Neuronal stem cell (in vitro differentiated cells): ENCODE results near the gene POLR3G.

Experiments used
- DNase-seq: peaks from one replicate; pipeline ENCODE4 v3.0.0-alpha.2; 2013; ENCODE audit warnings: low spot score
- H2AFZ ChIP-seq: one replicate; pipeline ENCODE4 v1.6.1; 2013; ENCODE audit warnings: mild to moderate bottlenecking, low read length, inconsistent platforms
- H2AK5ac ChIP-seq: 2 replicates; pipeline ENCODE4 v1.6.1; 2013; ENCODE audit warnings: low read depth, mild to moderate bottlenecking, inconsistent platforms, low read length, moderate library complexity, mixed read lengths
- H2BK120ac ChIP-seq: 2 replicates; pipeline ENCODE4 v1.6.1; 2013; ENCODE audit warnings: low read depth, mild to moderate bottlenecking, inconsistent platforms, low read length, moderate library complexity, mixed read lengths
- H2BK12ac ChIP-seq: one replicate; pipeline ENCODE4 v1.6.1; 2013; ENCODE audit warnings: low read length, inconsistent platforms
- H2BK15ac ChIP-seq: 2 replicates; pipeline ENCODE4 v1.6.1; 2013; ENCODE audit warnings: mild to moderate bottlenecking, low read length, inconsistent platforms, mixed read lengths
- H2BK5ac ChIP-seq: one replicate; pipeline ENCODE4 v1.6.1; 2013; ENCODE audit warnings: inconsistent platforms, mild to moderate bottlenecking, low read length, moderate library complexity
- H3K14ac ChIP-seq: one replicate; pipeline ENCODE4 v1.6.1; 2013; ENCODE audit warnings: low read length, inconsistent platforms
- H3K18ac ChIP-seq: 2 replicates; pipeline ENCODE4 v1.6.1; 2013; ENCODE audit warnings: low read length, inconsistent platforms
- H3K23ac ChIP-seq: 2 replicates; pipeline ENCODE4 v1.6.1; 2013; ENCODE audit warnings: low read depth, mild to moderate bottlenecking, mixed read lengths, low read length, inconsistent platforms; ENCODE audit not compliant: poor library complexity
- H3K27ac ChIP-seq: replicated peaks from 3 replicates; pipeline ENCODE4 v1.5.1; 2013; ENCODE audit warnings: low read length, inconsistent platforms
- H3K27me3 ChIP-seq, 3 experiments: 2 replicates each; pipeline ENCODE4 v1.6.1; 2013; ENCODE audit warnings: low read length in 3 of 3, mild to moderate bottlenecking in 2 of 3, inconsistent platforms in 1 of 3, low read depth in 1 of 3, mixed read lengths in 1 of 3, moderate library complexity in 1 of 3; ENCODE audit not compliant: control insufficient read depth in 3 of 3, insufficient read depth in 3 of 3
- H3K36me3 ChIP-seq, 2 donors: replicated peaks in 1 of 2; 2 replicates each; pipeline ENCODE4 v1.6.1; 2013; ENCODE audit warnings: low read length in 2 of 2; ENCODE audit not compliant: control insufficient read depth in 2 of 2, insufficient read depth in 2 of 2
- H3K4ac ChIP-seq: 2 replicates; pipeline ENCODE4 v1.6.1; 2013; ENCODE audit warnings: inconsistent platforms, mild to moderate bottlenecking, low read length, moderate library complexity
- H3K4me1 ChIP-seq, 2 donors: 1 replicate in 1 of 2; 2 replicates in 1 of 2; pipeline ENCODE4 v1.6.1; 2013; ENCODE audit warnings: low read length in 2 of 2, low read depth in 1 of 2; ENCODE audit not compliant: control insufficient read depth in 2 of 2, insufficient read depth in 1 of 2
- H3K4me2 ChIP-seq: one replicate; pipeline ENCODE4 v1.6.1; 2013; ENCODE audit warnings: mild to moderate bottlenecking, low read length, inconsistent platforms; ENCODE audit not compliant: insufficient read depth, poor library complexity, severe bottlenecking
- H3K4me3 ChIP-seq, 2 donors: 2 replicates each; pipeline ENCODE4 v1.5.1; 2013; ENCODE audit warnings: low read length in 2 of 2, mild to moderate bottlenecking in 2 of 2, inconsistent platforms in 1 of 2, moderate library complexity in 1 of 2
- H3K79me1 ChIP-seq: one replicate; pipeline ENCODE4 v1.6.1; 2013; ENCODE audit warnings: low read depth, mild to moderate bottlenecking, inconsistent platforms, low read length, moderate library complexity
- H3K9ac ChIP-seq: one replicate; pipeline ENCODE4 v1.6.1; 2013; ENCODE audit warnings: mild to moderate bottlenecking, low read depth, low read length, inconsistent platforms; ENCODE audit not compliant: poor library complexity
- H3K9me3 ChIP-seq, 2 donors: replicated peaks in 1 of 2; 2 replicates each; pipeline versions ENCODE3 to v1.6.1; 2013; ENCODE audit warnings: low read length in 2 of 2, mild to moderate bottlenecking in 2 of 2, inconsistent platforms in 1 of 2, low read depth in 1 of 2, mixed read lengths in 1 of 2, moderate library complexity in 1 of 2; ENCODE audit not compliant: control insufficient read depth in 2 of 2, insufficient read depth in 1 of 2
- H4K8ac ChIP-seq: one replicate; pipeline ENCODE4 v1.6.1; 2013; ENCODE audit warnings: low read depth, mild to moderate bottlenecking, inconsistent platforms, low read length, moderate library complexity
- H4K91ac ChIP-seq: one replicate; pipeline ENCODE4 v1.6.1; 2013; ENCODE audit warnings: low read length, low read depth, mild to moderate bottlenecking, inconsistent platforms; ENCODE audit not compliant: poor library complexity
- WGBS, 2 donors: extraction: QIAGEN DNeasy Blood & Tissue Kit; methylation state at CpG; one replicate each; pipeline ENCODE4 v1.1.7; 2013; ENCODE audit warnings: missing lambda C conversion rate in 2 of 2, mixed read lengths in 1 of 2; ENCODE audit not compliant: insufficient read length in 2 of 2, insufficient replicate concordance in 1 of 2; ENCODE audit errors: extremely low coverage in 2 of 2; 5-methylcytosine and 5-hydroxymethylcytosine counted together

Gene POLR3G

DNA sequence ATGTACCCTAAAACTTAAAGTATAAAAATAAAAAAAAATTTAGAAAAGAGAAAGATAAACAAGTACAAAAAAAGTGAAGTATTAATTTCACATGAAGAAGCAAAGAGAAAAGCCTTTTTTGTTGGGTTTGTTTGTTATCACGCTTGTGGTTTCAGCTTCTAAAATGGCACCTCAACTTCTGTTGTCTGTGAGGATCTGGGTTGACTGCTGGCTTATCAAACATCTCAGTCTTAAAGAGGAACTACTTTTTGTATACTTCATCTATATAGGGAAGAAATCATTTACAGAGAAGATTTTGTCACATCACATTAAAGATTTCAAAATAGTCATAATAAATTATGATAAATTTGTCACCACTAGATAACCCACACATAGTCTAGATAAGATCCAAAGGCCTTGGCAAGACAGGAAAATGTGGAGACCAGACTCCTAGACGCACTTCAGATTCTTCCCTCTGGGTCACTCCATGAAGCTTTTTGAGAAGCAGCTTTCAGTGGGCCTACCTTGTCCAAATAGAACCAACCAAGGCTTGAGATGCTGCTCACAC is 75.1 kb downstream of the POLR3G start:
- Histone ChIP-seq H2BK15ac (no peak overlapping the region), H4K8ac (no peak overlapping the region), H3K27ac (no peak overlapping the region), H2BK120ac (no peak overlapping the region), H3K4me3 (no peak overlapping the region), H2AK5ac (no peak overlapping the region), H3K4ac (no peak overlapping the region), H3K18ac (no peak overlapping the region), H3K4me2 (no peak overlapping the region), H3K79me1 (no peaks in the 10 kb centered on the region), H3K9me3 (no peaks in the 10 kb centered on the region), H3K36me3 (no peaks in the 10 kb centered on the region), H3K23ac (no peak overlapping the region), H2BK5ac (no peak overlapping the region), H4K91ac (no peak overlapping the region), H3K14ac (no peak overlapping the region), H3K9ac (no peak overlapping the region), H2BK12ac (no peak overlapping the region), H2AFZ (no peak overlapping the region), H3K4me1 (peaks cover 2 to 36% of the 10 kb centered on the region in 2 donors), H3K27me3 (no peaks in the 10 kb centered on the region)
- no CpG with 5 or more reads among the region's 2 CpGs for WGBS, 2 donors
- DNase-seq, result no peak

DNA sequence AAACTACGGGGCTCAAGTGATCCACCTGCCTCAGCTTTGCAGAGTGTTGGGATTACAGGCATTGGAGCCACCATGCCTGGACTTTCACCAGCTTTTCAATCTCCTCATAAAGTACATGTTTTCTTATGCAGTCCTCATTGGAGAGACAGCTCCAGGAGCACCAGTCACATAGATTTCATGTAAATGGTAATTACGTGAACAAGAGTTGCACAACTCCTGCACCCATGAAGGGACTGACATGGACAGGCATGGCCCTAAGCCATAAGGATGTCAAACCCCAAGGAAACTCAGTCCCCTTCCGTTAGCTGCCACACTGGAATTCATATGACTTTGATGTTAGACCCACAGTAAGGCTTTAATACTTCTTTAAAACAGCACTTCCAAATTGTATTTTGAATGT is 76.3 kb downstream of the POLR3G start:
- WGBS, 2 donors, result no CpG with 5 or more reads among the region's 3 CpGs
- no peak overlapping the region for H3K4me2 ChIP-seq

DNA sequence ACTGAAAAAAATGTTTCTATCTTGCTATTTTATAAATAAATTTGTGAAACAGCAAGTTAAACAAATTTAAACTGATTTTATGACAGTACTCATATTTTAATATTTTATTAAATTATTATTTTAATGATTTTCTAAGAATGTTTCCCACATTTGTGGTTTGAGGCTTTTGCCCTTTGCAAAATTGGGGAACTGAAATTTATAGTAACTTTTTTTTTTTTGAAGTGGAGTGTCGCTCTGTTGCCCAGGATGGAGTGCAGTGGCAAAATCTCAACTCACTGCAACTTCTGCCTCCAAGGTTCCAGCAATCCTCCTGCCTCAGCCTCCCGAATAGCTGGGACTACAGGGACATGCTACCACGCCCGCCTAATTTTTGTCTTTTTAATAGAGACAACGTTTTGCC is 76.7 kb downstream of the POLR3G start:
- H3K18ac ChIP-seq, result no peak overlapping the region
- H2BK120ac ChIP-seq, result no peak overlapping the region
- no peaks in the 10 kb centered on the region for H3K9me3 ChIP-seq
- H3K4me1 ChIP-seq, result peaks cover 2 to 34% of the 10 kb centered on the region in 2 donors
- H3K9ac ChIP-seq, result no peak overlapping the region
- no CpG with 5 or more reads among the region's 5 CpGs for WGBS, 2 donors
- H2BK12ac ChIP-seq, result no peak overlapping the region
- H2AK5ac ChIP-seq, result no peak overlapping the region
- H3K79me1 ChIP-seq, result no peaks in the 10 kb centered on the region
- no peak for DNase-seq
- H2BK5ac ChIP-seq, result no peak overlapping the region
- no peaks in the 10 kb centered on the region for H3K27me3 ChIP-seq
- H4K8ac ChIP-seq, result no peak overlapping the region
- no peak overlapping the region for H4K91ac ChIP-seq
- no peak overlapping the region for H3K14ac ChIP-seq
- no peak overlapping the region for H3K4me2 ChIP-seq
- H3K4ac ChIP-seq, result no peak overlapping the region
- H3K23ac ChIP-seq, result no peak overlapping the region
- no peaks in the 10 kb centered on the region for H3K36me3 ChIP-seq
- no peak overlapping the region for H3K27ac ChIP-seq
- H2AFZ ChIP-seq, result no peak overlapping the region
- no peak overlapping the region for H3K4me3 ChIP-seq
- H2BK15ac ChIP-seq, result no peak overlapping the region

More for the DNA sequence above, 76.3 kb downstream of the POLR3G start:
- DNase-seq, result no peak
- Histone ChIP-seq H3K14ac (no peak overlapping the region), H4K8ac (no peak overlapping the region), H3K23ac (no peak overlapping the region), H3K4me3 (no peak overlapping the region), H3K79me1 (no peaks in the 10 kb centered on the region), H2BK12ac (no peak overlapping the region), H3K27ac (no peak overlapping the region), H2BK15ac (no peak overlapping the region), H2AK5ac (no peak overlapping the region), H3K4ac (no peak overlapping the region), H3K9ac (no peak overlapping the region), H3K36me3 (no peaks in the 10 kb centered on the region), H4K91ac (no peak overlapping the region), H3K4me1 (peaks cover 2 to 37% of the 10 kb centered on the region in 2 donors), H3K9me3 (no peaks in the 10 kb centered on the region), H3K18ac (no peak overlapping the region), H2AFZ (no peak overlapping the region), H2BK5ac (no peak overlapping the region), H2BK120ac (no peak overlapping the region), H3K27me3 (no peaks in the 10 kb centered on the region)

DNA sequence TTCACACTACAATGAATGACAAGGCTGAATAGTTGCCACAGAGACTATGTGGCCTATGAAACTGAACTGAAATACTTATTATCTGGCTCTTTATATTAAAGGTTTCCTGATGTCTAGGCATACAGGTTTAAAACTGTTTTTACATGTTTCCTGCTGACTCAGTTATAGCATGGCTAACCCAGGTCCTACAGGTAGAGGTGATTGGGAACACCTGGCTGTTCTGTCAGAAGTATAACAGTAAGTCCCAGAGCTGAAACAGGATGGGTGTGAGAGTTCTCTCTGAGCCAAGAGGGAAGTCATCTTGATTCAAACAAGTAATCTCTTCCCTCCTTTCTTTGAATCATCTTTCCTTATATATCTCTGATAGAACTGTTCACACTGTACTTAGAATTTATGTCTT is 79.0 kb downstream of the POLR3G start:
- no peaks in the 10 kb centered on the region for H3K79me1 ChIP-seq
- no peak overlapping the region for H4K8ac ChIP-seq
- no peak overlapping the region for H2BK12ac ChIP-seq
- H3K9ac ChIP-seq, result no peak overlapping the region
- no peak overlapping the region for H3K4me2 ChIP-seq
- H3K4ac ChIP-seq, result no peak overlapping the region
- H3K27me3 ChIP-seq, result peaks cover 0 to 4% (median 0%) of the 10 kb centered on the region in 3 experiments
- H4K91ac ChIP-seq, result no peak overlapping the region
- no peak overlapping the region for H2BK15ac ChIP-seq
- no peak for DNase-seq
- H3K4me1 ChIP-seq, result peaks cover 4 to 19% of the 10 kb centered on the region in 2 donors
- no peaks in the 10 kb centered on the region for H3K9me3 ChIP-seq
- H2AFZ ChIP-seq, result no peak overlapping the region
- no peak overlapping the region for H3K27ac ChIP-seq
- no peak overlapping the region for H3K14ac ChIP-seq
- H2BK5ac ChIP-seq, result no peak overlapping the region
- no peak overlapping the region for H2AK5ac ChIP-seq
- no peaks in the 10 kb centered on the region for H3K36me3 ChIP-seq
- no peak overlapping the region for H3K4me3 ChIP-seq
- no peak overlapping the region for H3K18ac ChIP-seq
- no peak overlapping the region for H2BK120ac ChIP-seq
- H3K23ac ChIP-seq, result no peak overlapping the region
